Uterus (tissue), 4 donors: ENCODE results near the gene ERFL. TPM values are rescaled to one million over a fixed set of nuclear protein-coding genes. Genes with fewer than 3 reads are reported as not detected.

Experiments
- DNase-seq, 2 donors: peaks; one replicate each; pipeline ENCODE4 v3.0.0-alpha.2; 2019 to 2020
- H3K27ac ChIP-seq, 2 donors: fragments of 200-600 bp; sonication (generic); 1 replicate in 1 of 2; 2 replicates in 1 of 2; pipeline ENCODE4 v1.5.1; 2016 to 2018
- H3K27me3 ChIP-seq, 2 donors: fragments of 200-600 bp; sonication (generic); one replicate each; pipeline ENCODE4 v1.5.1; 2018 to 2019; ENCODE audit warnings: control low read depth in 1 of 2
- H3K36me3 ChIP-seq, 2 donors: fragments of 200-600 bp; sonication (generic); one replicate each; pipeline ENCODE4 v1.5.1; 2019; ENCODE audit warnings: control low read depth in 1 of 2
- H3K4me1 ChIP-seq, 2 donors: fragments of 200-600 bp; sonication (generic); one replicate each; pipeline ENCODE4 v1.5.1; 2018 to 2019; ENCODE audit warnings: control low read depth in 1 of 2
- H3K4me3 ChIP-seq, 2 donors: fragments of 200-600 bp; sonication (generic); 1 replicate in 1 of 2; 2 replicates in 1 of 2; pipeline ENCODE4 v1.5.1; 2018 to 2019; ENCODE audit warnings: mild to moderate bottlenecking in 1 of 2
- H3K9me3 ChIP-seq, 2 donors: fragments of 200-600 bp; sonication (generic); one replicate each; pipeline ENCODE4 v1.5.1; 2019; ENCODE audit warnings: control low read depth in 1 of 2
- POLR2A ChIP-seq, 2 donors: fragments of 450-650 bp; IDR thresholded peaks; one replicate each; pipeline ENCODE4 v1.6.1; 2016; ENCODE audit warnings: antibody characterized with exemption in 2 of 2, mild to moderate bottlenecking in 1 of 2, moderate library complexity in 1 of 2
- intact Hi-C: fragments of 100-400 bp; cut with DNase I; formaldehyde crosslinking; loops from one replicate; pipeline ENCODE4 v1.15.1; 2023; ENCODE audit warnings: low total_unique reads
- total RNA-seq, 4 donors: library from RNA; depleted of rRNA in 3 of 4; stranded (reverse); fragments of >200 nt in 3 of 4; gene quantifications; one replicate each; pipeline versions ENCODE4 v1.1.0 to v1.2.4, GENCODE V29; 2014 to 2023
- TF ChIP-seq, protein P1 (sequence below), 4 experiments: fragments of 200-600 bp in 2 of 4; fragments of 450-650 bp in 2 of 4; sonication (generic) in 2 of 4; IDR thresholded peaks; one replicate each; pipeline ENCODE4 v1.5.1; 2016 to 2019; ENCODE audit warnings: antibody characterized with exemption in 4 of 4, mild to moderate bottlenecking in 2 of 4, moderate library complexity in 1 of 4
- donor health status: DM: yes; HTN: yes; CAD: no.

The ERFL gene
- total RNA-seq, 4 donors from 2014 or later: 1.7 TPM; not detected in 3

DNA sequence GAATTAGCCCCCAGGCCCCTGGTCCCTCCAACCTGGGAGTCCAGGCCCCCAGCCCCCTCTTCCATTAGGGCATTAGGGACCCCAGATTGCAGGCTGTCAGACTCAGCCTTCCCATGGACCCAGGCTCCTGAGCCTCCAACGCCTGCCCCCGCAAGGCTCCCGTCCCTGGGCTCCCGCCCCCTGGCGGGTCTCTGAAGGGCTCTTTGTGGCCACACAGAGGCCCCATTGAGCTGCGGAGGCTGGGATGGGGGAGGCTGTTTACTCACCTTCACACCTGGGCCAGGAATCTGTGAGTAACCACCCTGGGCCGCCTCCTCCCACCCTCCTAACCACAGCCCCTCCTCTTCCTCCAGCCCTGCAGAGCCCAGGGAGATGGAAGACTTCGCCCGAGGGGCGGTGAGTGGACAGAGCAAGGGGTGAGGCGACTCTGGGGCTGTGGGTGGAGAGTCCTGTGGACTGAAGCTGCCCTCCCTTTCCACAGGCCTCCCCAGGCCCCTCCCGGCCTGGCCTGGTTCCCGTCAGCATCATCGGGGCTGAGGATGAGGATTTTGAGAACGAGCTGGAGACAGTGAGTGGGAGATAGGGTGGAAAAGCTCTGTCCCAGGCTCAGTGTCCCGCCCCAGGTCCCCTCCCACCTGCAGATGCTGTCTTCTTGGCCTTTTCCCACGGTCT is 40.4 kb downstream of the ERFL start:
- Histone ChIP-seq H3K36me3 (no peaks in the 10 kb centered on the region), H3K4me3 (no peak overlapping the region), H3K9me3 (no peaks in the 10 kb centered on the region), H3K27ac (no peak overlapping the region), H3K4me1 (peaks cover 0 to 7% of the 10 kb centered on the region in 2 donors), H3K27me3 (no peaks in the 10 kb centered on the region)
- DNase-seq: no peak
- intact Hi-C loops: no loop called here
- TF ChIP-seq, protein P1, sequence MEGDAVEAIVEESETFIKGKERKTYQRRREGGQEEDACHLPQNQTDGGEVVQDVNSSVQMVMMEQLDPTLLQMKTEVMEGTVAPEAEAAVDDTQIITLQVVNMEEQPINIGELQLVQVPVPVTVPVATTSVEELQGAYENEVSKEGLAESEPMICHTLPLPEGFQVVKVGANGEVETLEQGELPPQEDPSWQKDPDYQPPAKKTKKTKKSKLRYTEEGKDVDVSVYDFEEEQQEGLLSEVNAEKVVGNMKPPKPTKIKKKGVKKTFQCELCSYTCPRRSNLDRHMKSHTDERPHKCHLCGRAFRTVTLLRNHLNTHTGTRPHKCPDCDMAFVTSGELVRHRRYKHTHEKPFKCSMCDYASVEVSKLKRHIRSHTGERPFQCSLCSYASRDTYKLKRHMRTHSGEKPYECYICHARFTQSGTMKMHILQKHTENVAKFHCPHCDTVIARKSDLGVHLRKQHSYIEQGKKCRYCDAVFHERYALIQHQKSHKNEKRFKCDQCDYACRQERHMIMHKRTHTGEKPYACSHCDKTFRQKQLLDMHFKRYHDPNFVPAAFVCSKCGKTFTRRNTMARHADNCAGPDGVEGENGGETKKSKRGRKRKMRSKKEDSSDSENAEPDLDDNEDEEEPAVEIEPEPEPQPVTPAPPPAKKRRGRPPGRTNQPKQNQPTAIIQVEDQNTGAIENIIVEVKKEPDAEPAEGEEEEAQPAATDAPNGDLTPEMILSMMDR (IDR thresholded peaks at IDR 0.05): no peak
- TF ChIP-seq POLR2A (IDR thresholded peaks at IDR 0.05): no peak

DNA sequence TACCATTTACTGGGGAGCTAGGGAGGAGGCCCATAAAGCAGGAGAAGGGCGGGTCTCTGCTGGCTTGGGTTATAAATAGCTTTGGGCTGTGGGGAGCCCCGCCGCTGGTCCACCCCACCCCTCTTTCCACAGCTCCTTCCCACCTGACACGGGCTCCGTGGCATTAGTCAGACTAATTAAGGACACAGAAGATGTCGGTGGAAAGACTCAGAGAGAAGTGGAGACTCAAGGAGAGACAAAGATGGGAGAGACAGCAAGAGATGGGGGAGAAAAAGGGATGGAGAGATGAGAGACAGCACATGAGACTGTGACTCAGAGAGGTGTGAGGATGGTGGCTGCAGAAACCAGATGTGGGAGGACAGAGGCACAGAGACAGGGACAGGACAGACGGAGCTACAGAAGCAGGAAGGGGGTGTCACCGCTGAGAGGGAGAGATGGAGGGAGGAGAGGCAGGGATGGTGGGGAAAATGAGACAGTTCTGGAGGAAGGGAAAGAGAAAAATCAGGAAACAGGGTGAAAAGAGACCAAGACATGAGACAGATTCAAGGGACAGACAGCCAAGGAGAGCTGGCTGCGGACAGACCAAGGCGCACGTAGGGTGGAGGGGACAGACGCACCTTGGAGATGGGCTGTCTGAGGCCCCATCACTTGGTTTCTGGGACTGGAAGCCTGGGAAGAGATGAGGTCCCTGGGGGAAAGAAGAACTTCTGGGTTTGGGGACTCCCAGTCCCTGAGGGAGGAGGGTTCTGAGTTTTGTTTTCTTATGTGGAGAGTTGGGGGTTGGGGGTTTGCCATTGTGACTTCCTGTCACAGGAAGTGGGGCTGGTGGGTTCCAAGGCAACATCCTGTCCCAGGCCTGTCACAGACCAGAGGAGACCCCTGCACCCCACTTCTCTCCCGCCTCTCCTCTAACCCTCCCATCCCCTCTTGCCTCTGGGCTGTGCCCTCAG is 41.2 kb downstream of the ERFL start:
- Histone ChIP-seq H3K9me3 (no peaks in the 10 kb centered on the region), H3K4me3 (no peak overlapping the region), H3K27ac (no peak overlapping the region), H3K36me3 (no peaks in the 10 kb centered on the region), H3K4me1 (peaks cover 0 to 7% of the 10 kb centered on the region in 2 donors), H3K27me3 (no peaks in the 10 kb centered on the region)
- no peak for DNase-seq
- TF ChIP-seq, protein P1 (IDR thresholded peaks at IDR 0.05): no peak
- no peak for TF ChIP-seq POLR2A (IDR thresholded peaks at IDR 0.05)
- intact Hi-C loops: no loop called here

DNA sequence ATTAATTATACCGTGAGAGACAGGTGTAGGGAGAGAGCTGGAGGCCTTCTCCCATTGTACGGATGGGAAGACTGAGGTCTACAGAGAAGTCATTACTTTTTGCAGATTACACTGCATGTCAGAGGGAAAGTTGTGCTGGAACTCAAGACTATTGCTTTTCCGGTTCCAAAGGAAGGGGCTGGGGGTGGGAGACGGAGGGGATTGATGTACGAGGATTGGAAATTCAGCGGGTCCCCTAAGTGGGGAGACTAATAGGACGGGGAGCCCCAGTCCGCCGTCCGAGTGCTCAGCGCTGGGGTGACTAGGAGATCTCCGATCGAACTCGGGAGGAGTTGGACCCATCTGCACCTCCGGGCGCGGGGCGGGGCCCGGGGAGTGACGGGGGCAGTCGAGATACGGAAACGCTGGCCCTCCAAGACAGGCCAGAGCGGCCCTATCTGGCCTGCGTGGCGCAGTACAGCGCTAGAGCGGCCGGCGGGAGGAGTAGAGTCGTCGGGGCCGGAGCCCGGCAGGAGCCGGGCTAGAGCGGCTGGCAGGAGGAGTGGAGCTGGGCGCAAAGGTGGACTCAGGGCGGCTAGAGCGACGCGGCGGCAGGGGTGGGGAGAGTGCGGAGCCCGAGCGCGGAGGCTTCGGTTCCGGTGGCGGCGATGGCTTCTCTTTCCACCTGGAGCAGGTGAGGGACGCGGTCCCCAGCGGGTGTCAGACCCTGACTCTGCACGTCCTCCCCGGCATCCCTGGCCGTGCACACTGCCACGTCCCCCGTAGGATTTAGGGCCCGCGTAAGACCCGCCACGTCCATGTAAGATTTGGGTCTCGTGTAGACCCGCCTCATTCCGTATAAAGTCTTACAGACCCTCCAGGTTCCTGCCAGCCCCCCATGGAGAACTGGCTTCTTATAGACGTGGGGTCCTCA is 44.2 kb downstream of the ERFL start:
- TF ChIP-seq, protein P1 (IDR thresholded peaks at IDR 0.05): peak; percentile 15 to 45 (median 40)
- peak; percentile 43 to 53 for TF ChIP-seq POLR2A (IDR thresholded peaks at IDR 0.05)
- Histone ChIP-seq H3K9me3 (no peaks in the 10 kb centered on the region), H3K27ac (peak overlapping the region; percentile 77 to 81), H3K27me3 (no peaks in the 10 kb centered on the region), H3K4me1 (peaks cover 0 to 7% of the 10 kb centered on the region in 2 donors), H3K4me3 (peak overlapping the region; percentile 67 to 86), H3K36me3 (no peaks in the 10 kb centered on the region)
- intact Hi-C loops: no loop called here
- DNase-seq: peak; percentile 89 to 96

DNA sequence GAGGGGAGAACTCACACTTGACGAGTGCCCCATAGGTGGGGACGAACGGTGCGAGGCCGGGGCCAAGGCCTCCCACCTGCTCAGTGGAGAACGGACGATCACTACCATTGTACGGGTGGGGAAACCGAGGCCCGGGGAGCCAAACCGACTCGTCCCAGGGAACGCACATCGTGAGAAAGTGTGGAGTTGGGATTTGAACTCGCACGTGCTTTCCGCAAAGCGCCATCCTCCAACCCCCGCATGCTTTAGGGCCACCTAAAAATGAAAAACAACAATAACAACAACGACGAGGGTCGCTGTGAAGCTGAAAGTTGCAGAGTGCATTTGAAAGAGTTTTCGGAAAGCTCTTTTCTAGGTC is 44.8 kb downstream of the ERFL start:
- Histone ChIP-seq H3K4me3 (peak overlapping the region; percentile 67 to 86), H3K36me3 (no peaks in the 10 kb centered on the region), H3K27ac (peak overlapping the region; percentile 77 to 81), H3K9me3 (no peaks in the 10 kb centered on the region), H3K4me1 (peaks cover 0 to 7% of the 10 kb centered on the region in 2 donors), H3K27me3 (no peaks in the 10 kb centered on the region)
- DNase-seq: no peak
- intact Hi-C loops: no loop called here
- TF ChIP-seq, protein P1 (IDR thresholded peaks at IDR 0.05): no peak
